Measurements from ENCODE around the gene PNMA8B. TPM values are rescaled to one million over a fixed set of nuclear protein-coding genes. Genes with fewer than 3 reads are reported as not detected.

PNMA8B gene
- total RNA-seq, 2 donors from 2014 or later, result 3.1 to 5.9 TPM

- no peak for TF ChIP-seq CTCF (conservative IDR thresholded peaks at IDR 0.05)
- no peak for DNase-seq
- 94 to 98% methylated on average over 13 to 15 of the region's 15 CpGs for WGBS, 2 experiments (ENCODE audit: insufficient coverage in 1 of 2, insufficient read length in 1 of 2)
- H3K27ac Mint-ChIP-seq, result no peak overlapping the region
- Histone ChIP-seq H3K4me3 (ENCODE audit: low read length) (no peak overlapping the region), H3K4me1 (ENCODE audit: control insufficient read depth, insufficient read depth, low read length) (peaks cover 7% of the 10 kb centered on the region), H3K36me3 (ENCODE audit: control insufficient read depth, insufficient read depth, low read length) (peaks cover 28% of the 10 kb centered on the region), H3K9ac (ENCODE audit: extremely low read depth, low read length, poor library complexity, severe bottlenecking) (no peak overlapping the region), H3K9me3 (ENCODE audit: control insufficient read depth, low read length) (no peaks in the 10 kb centered on the region), H3K27me3 (ENCODE audit: control insufficient read depth, insufficient read depth, low read length, poor library complexity, severe bottlenecking) (no peaks in the 10 kb centered on the region), H3K27ac (ENCODE audit: low read depth, low read length) (no peak overlapping the region)
- peaks cover 3% of the 10 kb centered on the region for H3K4me1 Mint-ChIP-seq
- no peaks in the 10 kb centered on the region for H3K9me3 Mint-ChIP-seq
- H3K4me3 Mint-ChIP-seq, result no peak overlapping the region
- H3K36me3 Mint-ChIP-seq (ENCODE audit: low read depth), result peaks cover 35% of the 10 kb centered on the region
- H3K27me3 Mint-ChIP-seq (ENCODE audit: insufficient read depth), result no peaks in the 10 kb centered on the region
Observed at GRCh38 chr19:46466536-46467196, 29.0 kb downstream of the PNMA8B start.

- Mint-ChIP-seq H3K27me3 (ENCODE audit: insufficient read depth) (no peaks in the 10 kb centered on the region), H3K9me3 (no peaks in the 10 kb centered on the region), H3K36me3 (ENCODE audit: low read depth) (peaks cover 26% of the 10 kb centered on the region), H3K4me3 (no peak overlapping the region), H3K27ac (no peak overlapping the region), H3K4me1 (no peaks in the 10 kb centered on the region)
- no peaks in the 10 kb centered on the region for H3K4me1 ChIP-seq (ENCODE audit: control insufficient read depth, insufficient read depth, low read length)
- no peak for TF ChIP-seq CTCF (conservative IDR thresholded peaks at IDR 0.05)
- H3K27ac ChIP-seq (ENCODE audit: low read depth, low read length), result no peak overlapping the region
- peaks cover 21% of the 10 kb centered on the region for H3K36me3 ChIP-seq (ENCODE audit: control insufficient read depth, insufficient read depth, low read length)
- H3K27me3 ChIP-seq (ENCODE audit: control insufficient read depth, insufficient read depth, low read length, poor library complexity, severe bottlenecking), result no peaks in the 10 kb centered on the region
- WGBS, 2 experiments (ENCODE audit: insufficient coverage in 1 of 2, insufficient read length in 1 of 2), result 97 to 100% methylated on average over 3 to 6 of the region's 7 CpGs
- no peaks in the 10 kb centered on the region for H3K9me3 ChIP-seq (ENCODE audit: control insufficient read depth, low read length)
- H3K4me3 ChIP-seq (ENCODE audit: low read length), result no peak overlapping the region
- H3K9ac ChIP-seq (ENCODE audit: extremely low read depth, low read length, poor library complexity, severe bottlenecking), result no peak overlapping the region
- no peak for DNase-seq
Observed at GRCh38 chr19:46463516-46463915, 32.2 kb downstream of the PNMA8B start.

- peaks cover 8% of the 10 kb centered on the region for H3K36me3 Mint-ChIP-seq (ENCODE audit: low read depth)
- H3K27me3 Mint-ChIP-seq (ENCODE audit: insufficient read depth), result no peaks in the 10 kb centered on the region
- H3K9me3 Mint-ChIP-seq, result no peaks in the 10 kb centered on the region
- no peak overlapping the region for H3K27ac Mint-ChIP-seq
- WGBS, 2 experiments (ENCODE audit: insufficient coverage in 1 of 2, insufficient read length in 1 of 2), result 97 to 100% methylated on average over 1 to 2 of the region's 2 CpGs
- DNase-seq, result no peak
- Histone ChIP-seq H3K27me3 (ENCODE audit: control insufficient read depth, insufficient read depth, low read length, poor library complexity, severe bottlenecking) (no peaks in the 10 kb centered on the region), H3K9ac (ENCODE audit: extremely low read depth, low read length, poor library complexity, severe bottlenecking) (no peak overlapping the region), H3K36me3 (ENCODE audit: control insufficient read depth, insufficient read depth, low read length) (peaks cover 5% of the 10 kb centered on the region), H3K4me1 (ENCODE audit: control insufficient read depth, insufficient read depth, low read length) (no peaks in the 10 kb centered on the region), H3K9me3 (ENCODE audit: control insufficient read depth, low read length) (no peaks in the 10 kb centered on the region), H3K27ac (ENCODE audit: low read depth, low read length) (no peak overlapping the region), H3K4me3 (ENCODE audit: low read length) (no peak overlapping the region)
- no peak overlapping the region for H3K4me3 Mint-ChIP-seq
- no peaks in the 10 kb centered on the region for H3K4me1 Mint-ChIP-seq
- no peak for TF ChIP-seq CTCF (conservative IDR thresholded peaks at IDR 0.05)
Observed at GRCh38 chr19:46461537-46461936, 34.1 kb downstream of the PNMA8B start.
